Upper lobe of left lung (tissue), 6 donors: ENCODE measurements around the gene HHAT. TPM values are rescaled to one million over a fixed set of nuclear protein-coding genes. Genes with fewer than 3 reads are reported as not detected.

Experiments
- ATAC-seq, 2 donors: fragments of 200-7000 bp; cut with Tn5 transposase; one replicate each; pipeline ENCODE4 v1.9.1; 2022; ENCODE audit warnings: mild to moderate bottlenecking in 2 of 2, moderate library complexity in 2 of 2; ENCODE audit not compliant: low FRiP score in 2 of 2
- DNase-seq, 2 donors: peaks; one replicate each; pipeline ENCODE4 v3.0.0-alpha.2; 2019 to 2020
- H3K27ac ChIP-seq, 4 donors: fragments of 200-600 bp; sonication (generic); one replicate each; pipeline ENCODE4 v1.5.1; 2016 to 2019
- H3K27me3 ChIP-seq, 4 donors: fragments of 200-600 bp; sonication (generic); one replicate each; pipeline ENCODE4 v1.5.1; 2017 to 2019
- H3K36me3 ChIP-seq, 4 donors: fragments of 200-600 bp; sonication (generic); one replicate each; pipeline ENCODE4 v1.5.1; 2016 to 2019
- H3K4me1 ChIP-seq, 4 donors: fragments of 200-600 bp; sonication (generic); one replicate each; pipeline ENCODE4 v1.5.1; 2018 to 2019
- H3K4me3 ChIP-seq, 4 donors: fragments of 200-600 bp; sonication (generic); one replicate each; pipeline ENCODE4 v1.5.1; 2017 to 2019; ENCODE audit warnings: mild to moderate bottlenecking in 2 of 4, moderate library complexity in 1 of 4
- H3K9me3 ChIP-seq, 4 donors: fragments of 200-600 bp; sonication (generic); one replicate each; pipeline ENCODE4 v1.5.1; 2018 to 2019
- EP300 ChIP-seq, 4 donors: sonication (generic); formaldehyde crosslinking; IDR thresholded peaks; one replicate each; pipeline ENCODE4 v1.5.1; 2017; ENCODE audit warnings: antibody characterized with exemption in 4 of 4, control low read depth in 2 of 4
- POLR2A ChIP-seq, 4 donors: fragments of 450-650 bp; IDR thresholded peaks; one replicate each; pipeline ENCODE4 v1.5.1; 2016 to 2017; ENCODE audit warnings: antibody characterized with exemption in 4 of 4, mild to moderate bottlenecking in 2 of 4
- POLR2AphosphoS5 ChIP-seq, 2 donors: sonication (generic); formaldehyde crosslinking; IDR thresholded peaks; one replicate each; pipeline ENCODE4 v1.5.1; 2017; ENCODE audit warnings: antibody characterized with exemption in 2 of 2
- WGBS, 2 donors: methylation state at CpG; one replicate each; pipeline ENCODE4 v1.1.5; 2017 to 2018; 5-methylcytosine and 5-hydroxymethylcytosine counted together
- total RNA-seq, 6 donors: library from RNA; depleted of rRNA in 4 of 6; stranded (reverse); fragments of >200 nt in 4 of 6; gene quantifications; one replicate each; pipeline versions ENCODE4 v1.1.0 to v1.2.1, GENCODE V29; 2016 to 2021
- TF ChIP-seq, protein P1 (sequence below), 6 experiments: fragments of 450-650 bp in 4 of 6; fragments of 200-600 bp in 2 of 6; sonication (generic) in 2 of 6; IDR thresholded peaks; one replicate each; pipeline ENCODE4 v1.5.1; 2016 to 2019; ENCODE audit warnings: antibody characterized with exemption in 6 of 6
- donor health status: DM: no; HTN: no; CAD: no; lungs with moderate emphysema.
- donor health status: DM: no; HTN: yes; CAD: no; lungs with severe emphysema.

Gene HHAT
- total RNA-seq, 6 donors from 2014 or later = 4.6 to 8.1 (median 5.7) TPM

- ATAC-seq = no peak
- WGBS, 2 donors = 87 to 93% methylated on average over 6 of the region's 6 CpGs
- Histone ChIP-seq H3K27me3 (no peaks in the 10 kb centered on the region), H3K9me3 (no peaks in the 10 kb centered on the region), H3K27ac (no peak overlapping the region), H3K36me3 (no peaks in the 10 kb centered on the region), H3K4me1 (no peaks in the 10 kb centered on the region), H3K4me3 (no peak overlapping the region)
- TF ChIP-seq POLR2A (IDR thresholded peaks at IDR 0.05) = no peak
- TF ChIP-seq POLR2AphosphoS5 (IDR thresholded peaks at IDR 0.05) = no peak
- no peak for TF ChIP-seq EP300 (IDR thresholded peaks at IDR 0.05)
- TF ChIP-seq, protein P1, sequence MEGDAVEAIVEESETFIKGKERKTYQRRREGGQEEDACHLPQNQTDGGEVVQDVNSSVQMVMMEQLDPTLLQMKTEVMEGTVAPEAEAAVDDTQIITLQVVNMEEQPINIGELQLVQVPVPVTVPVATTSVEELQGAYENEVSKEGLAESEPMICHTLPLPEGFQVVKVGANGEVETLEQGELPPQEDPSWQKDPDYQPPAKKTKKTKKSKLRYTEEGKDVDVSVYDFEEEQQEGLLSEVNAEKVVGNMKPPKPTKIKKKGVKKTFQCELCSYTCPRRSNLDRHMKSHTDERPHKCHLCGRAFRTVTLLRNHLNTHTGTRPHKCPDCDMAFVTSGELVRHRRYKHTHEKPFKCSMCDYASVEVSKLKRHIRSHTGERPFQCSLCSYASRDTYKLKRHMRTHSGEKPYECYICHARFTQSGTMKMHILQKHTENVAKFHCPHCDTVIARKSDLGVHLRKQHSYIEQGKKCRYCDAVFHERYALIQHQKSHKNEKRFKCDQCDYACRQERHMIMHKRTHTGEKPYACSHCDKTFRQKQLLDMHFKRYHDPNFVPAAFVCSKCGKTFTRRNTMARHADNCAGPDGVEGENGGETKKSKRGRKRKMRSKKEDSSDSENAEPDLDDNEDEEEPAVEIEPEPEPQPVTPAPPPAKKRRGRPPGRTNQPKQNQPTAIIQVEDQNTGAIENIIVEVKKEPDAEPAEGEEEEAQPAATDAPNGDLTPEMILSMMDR (IDR thresholded peaks at IDR 0.05) = no peak
- DNase-seq = no peak
These were observed 304.9 kb downstream of the HHAT start for GRCh38 chr1:210633636-210634035.

DNA sequence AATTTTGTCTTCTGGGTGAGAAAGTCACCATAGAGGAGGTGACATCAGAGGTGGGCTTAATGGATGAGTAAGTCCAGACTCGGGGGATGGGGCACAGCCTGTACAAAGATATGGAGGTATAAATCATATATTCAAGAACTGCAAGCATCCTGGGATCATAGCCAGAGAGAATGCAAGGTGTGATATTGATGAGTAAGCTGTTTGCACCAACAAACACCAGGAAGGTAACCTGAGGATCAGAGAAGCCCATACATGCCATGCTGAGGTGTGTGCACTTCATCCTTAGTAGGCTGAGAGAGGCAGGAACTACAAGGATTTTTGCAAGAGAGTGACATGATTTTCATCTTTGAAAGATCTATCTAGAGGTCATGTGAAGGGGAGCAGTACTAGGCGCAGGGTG, 306.4 kb downstream of the HHAT start:
- Histone ChIP-seq H3K27ac (no peak overlapping the region), H3K27me3 (no peaks in the 10 kb centered on the region), H3K4me3 (no peak overlapping the region), H3K4me1 (no peaks in the 10 kb centered on the region), H3K9me3 (no peaks in the 10 kb centered on the region), H3K36me3 (no peaks in the 10 kb centered on the region)
- TF ChIP-seq POLR2AphosphoS5 (IDR thresholded peaks at IDR 0.05) (no peak), POLR2A (IDR thresholded peaks at IDR 0.05) (no peak)
- TF ChIP-seq, protein P1 (IDR thresholded peaks at IDR 0.05) = no peak
- ATAC-seq (no peak), DNase-seq (no peak)
- WGBS, 2 donors = 92 to 95% methylated on average over 2 of the region's 2 CpGs

DNA sequence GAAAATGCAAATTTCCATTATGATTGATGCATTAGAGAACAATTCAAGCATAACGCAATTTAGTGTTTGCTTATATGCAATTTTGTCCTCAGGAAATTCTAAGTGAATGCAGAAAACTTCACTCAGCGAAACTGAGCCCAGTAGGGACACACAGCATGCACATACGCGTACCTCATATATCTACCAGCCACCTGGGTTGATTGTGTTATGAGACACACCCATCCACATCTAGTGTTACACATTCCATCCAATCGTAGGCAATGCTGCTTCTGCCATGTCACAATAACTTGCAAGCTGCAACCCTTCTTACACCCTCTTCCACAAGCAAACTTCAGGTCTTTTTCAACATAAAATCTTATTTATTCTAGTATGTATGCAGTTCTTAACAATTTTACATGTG, 312.9 kb downstream of the HHAT start:
- WGBS, 2 donors = 81 to 86% methylated on average over 5 of the region's 5 CpGs
- no peaks in the 10 kb centered on the region for H3K9me3 ChIP-seq

DNA sequence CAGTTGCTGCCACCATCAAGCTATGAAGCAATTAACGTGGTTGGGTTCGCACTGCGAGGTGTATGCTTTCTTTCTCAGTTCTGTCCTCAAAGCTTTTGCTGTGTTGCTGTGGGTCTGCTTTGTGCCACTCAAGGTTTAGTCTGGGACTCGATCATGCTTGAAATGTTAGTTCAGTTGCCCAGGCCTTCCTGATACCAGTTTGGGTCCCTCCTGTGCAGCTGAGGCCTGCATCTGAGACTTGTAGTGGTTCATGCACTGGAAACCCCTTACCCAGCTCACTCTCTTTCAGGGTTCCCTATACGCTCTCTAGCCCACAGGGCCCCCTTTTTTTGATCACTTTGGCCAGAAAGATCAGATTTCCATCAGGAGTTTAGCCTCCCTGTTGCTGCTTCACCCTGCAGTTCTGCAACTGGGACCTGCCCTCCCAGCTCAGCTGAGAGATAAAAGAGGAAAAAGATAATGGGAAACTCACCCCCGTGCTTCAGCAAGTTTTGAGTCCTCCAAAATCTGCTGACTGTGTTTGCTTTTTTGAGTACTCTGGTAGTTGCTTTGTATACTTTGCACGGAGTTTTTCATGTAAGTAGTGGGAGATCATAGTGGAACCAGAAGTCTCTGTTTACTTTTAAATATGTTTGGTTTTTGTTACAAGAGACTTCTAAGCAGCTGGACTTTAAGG, 317.0 kb downstream of the HHAT start:
- TF ChIP-seq POLR2A (IDR thresholded peaks at IDR 0.05) (no peak), POLR2AphosphoS5 (IDR thresholded peaks at IDR 0.05) (no peak), EP300 (IDR thresholded peaks at IDR 0.05) (no peak)
- TF ChIP-seq, protein P1 (IDR thresholded peaks at IDR 0.05) = no peak
- H3K27ac ChIP-seq = no peak overlapping the region
- H3K9me3 ChIP-seq = no peaks in the 10 kb centered on the region
- no peaks in the 10 kb centered on the region for H3K36me3 ChIP-seq
- no peaks in the 10 kb centered on the region for H3K27me3 ChIP-seq
- ATAC-seq = no peak
- no peak for DNase-seq
- H3K4me3 ChIP-seq = no peak overlapping the region
- no peaks in the 10 kb centered on the region for H3K4me1 ChIP-seq
- WGBS, 2 donors = 76 to 83% methylated on average over 7 of the region's 7 CpGs

More for the DNA sequence above, 312.9 kb downstream of the HHAT start:
- DNase-seq = no peak
- Histone ChIP-seq H3K4me1 (no peaks in the 10 kb centered on the region), H3K27ac (no peak overlapping the region), H3K36me3 (no peaks in the 10 kb centered on the region), H3K4me3 (no peak overlapping the region), H3K27me3 (no peaks in the 10 kb centered on the region)
- TF ChIP-seq POLR2A (IDR thresholded peaks at IDR 0.05) = no peak
- no peak for TF ChIP-seq EP300 (IDR thresholded peaks at IDR 0.05)
- TF ChIP-seq, protein P1 (IDR thresholded peaks at IDR 0.05) = no peak
- no peak for ATAC-seq

GRCh38 chr1:210646258-210646616, 317.5 kb downstream of the HHAT start:
- 74 to 79% methylated on average over 2 of the region's 2 CpGs for WGBS, 2 donors
- no peaks in the 10 kb centered on the region for H3K4me1 ChIP-seq
- H3K9me3 ChIP-seq = no peaks in the 10 kb centered on the region
- ATAC-seq (no peak), DNase-seq (no peak)
- no peaks in the 10 kb centered on the region for H3K36me3 ChIP-seq
- TF ChIP-seq POLR2AphosphoS5 (IDR thresholded peaks at IDR 0.05) (no peak), POLR2A (IDR thresholded peaks at IDR 0.05) (no peak), EP300 (IDR thresholded peaks at IDR 0.05) (no peak)
- TF ChIP-seq, protein P1 (IDR thresholded peaks at IDR 0.05) = no peak
- no peak overlapping the region for H3K4me3 ChIP-seq
- no peak overlapping the region for H3K27ac ChIP-seq
- no peaks in the 10 kb centered on the region for H3K27me3 ChIP-seq
